HepG2 (cell line): ENCODE measurements around the gene CCDC87. TPM values are rescaled to one million over a fixed set of nuclear protein-coding genes. Genes with fewer than 3 reads are reported as not detected.

Source experiments
- ARNT2 ChIP-seq: sonication (generic); formaldehyde crosslinking; IDR thresholded peaks from 2 replicates; pipeline ENCODE4 v1.8.0; 2022; ENCODE audit warnings: mild to moderate bottlenecking, low read depth, missing genetic modification reagents, moderate library complexity
- CBX5 ChIP-seq: sonication (generic); formaldehyde crosslinking; IDR thresholded peaks from 2 replicates; pipeline ENCODE4 v1.4.0; 2020; ENCODE audit warnings: missing genetic modification reagents, borderline replicate concordance
- GATAD2A ChIP-seq: IDR thresholded peaks from 2 replicates; pipeline ENCODE4 v1.6.1; 2016
- MED8 ChIP-seq: sonication (generic); formaldehyde crosslinking; IDR thresholded peaks from 2 replicates; pipeline ENCODE4 v1.8.1; 2023; ENCODE audit warnings: mild to moderate bottlenecking, missing genetic modification reagents; ENCODE audit not compliant: insufficient replicate concordance
- MTF1 ChIP-seq: sonication (generic); formaldehyde crosslinking; IDR thresholded peaks from 2 replicates; pipeline ENCODE4 v1.5.0; 2020; ENCODE audit warnings: missing genetic modification reagents
- NFIB ChIP-seq: sonication (generic); formaldehyde crosslinking; IDR thresholded peaks from 2 replicates; pipeline ENCODE4 v1.9.0; 2021; ENCODE audit warnings: missing genetic modification reagents, mild to moderate bottlenecking, borderline replicate concordance
- PPARG ChIP-seq: conservative IDR thresholded peaks from 2 replicates; pipeline ENCODE4 v1.6.1; 2016; ENCODE audit warnings: missing biosample characterization, missing genetic modification reagents
- TARDBP ChIP-seq: sonication (generic); formaldehyde crosslinking; IDR thresholded peaks from 2 replicates; pipeline ENCODE4 v1.8.0; 2022; ENCODE audit warnings: mild to moderate bottlenecking, missing genetic modification reagents
- TEAD2 ChIP-seq: sonication (generic); formaldehyde crosslinking; IDR thresholded peaks from 2 replicates; pipeline ENCODE4 v1.9.0; 2021; ENCODE audit warnings: missing genetic modification reagents
- YY1 ChIP-seq: IDR thresholded peaks from 2 replicates; pipeline ENCODE4 v1.6.1; 2011; ENCODE audit warnings: low read length, low read depth, moderate library complexity, mild to moderate bottlenecking; ENCODE audit not compliant: insufficient read depth, insufficient replicate concordance
- ZBTB21 ChIP-seq: sonication (generic); formaldehyde crosslinking; IDR thresholded peaks from 2 replicates; pipeline ENCODE4 v1.4.0; 2020; ENCODE audit warnings: missing genetic modification reagents
- ZNF12 ChIP-seq: sonication (generic); formaldehyde crosslinking; IDR thresholded peaks from 2 replicates; pipeline ENCODE4 v1.5.0; 2020; ENCODE audit warnings: missing genetic modification reagents
- ZNF225 ChIP-seq: sonication (generic); formaldehyde crosslinking; IDR thresholded peaks from 2 replicates; pipeline ENCODE4 v1.4.0; 2020; ENCODE audit warnings: mild to moderate bottlenecking, missing genetic modification reagents
- ZNF263 ChIP-seq: sonication (generic); formaldehyde crosslinking; IDR thresholded peaks from 2 replicates; pipeline ENCODE4 v1.4.0; 2020; ENCODE audit warnings: missing genetic modification reagents
- ZNF33B ChIP-seq: sonication (generic); formaldehyde crosslinking; IDR thresholded peaks from 2 replicates; pipeline ENCODE4 v1.5.1; 2020; ENCODE audit warnings: mild to moderate bottlenecking, missing genetic modification reagents
- ZNF441 ChIP-seq: sonication (generic); formaldehyde crosslinking; IDR thresholded peaks from 2 replicates; pipeline ENCODE4 v1.7.0; 2021; ENCODE audit warnings: missing genetic modification reagents, borderline replicate concordance
- ZNF564 ChIP-seq: sonication (generic); formaldehyde crosslinking; IDR thresholded peaks from 2 replicates; pipeline ENCODE4 v1.8.1; 2023; ENCODE audit warnings: mild to moderate bottlenecking, missing genetic modification reagents
- ZNF614 ChIP-seq: IDR thresholded peaks from 2 replicates; pipeline ENCODE4 v1.6.1; 2018; ENCODE audit warnings: missing biosample characterization, missing genetic modification reagents, inconsistent platforms, borderline replicate concordance
- ZSCAN22 ChIP-seq: sonication (generic); formaldehyde crosslinking; IDR thresholded peaks from 2 replicates; pipeline ENCODE4 v1.4.0; 2020; ENCODE audit warnings: mild to moderate bottlenecking, missing genetic modification reagents
- polyA plus RNA-seq, 8 experiments: library from polyadenylated mRNA; depleted of rRNA in 3 of 8; stranded (reverse) in 7 of 8; unstranded in 1 of 8; fragments of >200 nt; fragmentation: Illumina TruSeq in 4 of 8; extraction: Trizol in 4 of 8; gene quantifications; 2 replicates each; pipeline versions ENCODE4 v1.2.1 to v1.2.3, GENCODE V29; 2011 to 2016; ENCODE audit warnings: low read depth in 4 of 8, missing spikeins in 1 of 8, mixed read lengths in 1 of 8; ENCODE audit not compliant: insufficient read depth in 1 of 8
- total RNA-seq, 5 experiments: library from RNA; depleted of rRNA; stranded (reverse); fragments of >200 nt; fragmentation: Illumina TruSeq; extraction: Trizol; gene quantifications; 2 replicates each; pipeline ENCODE4 v1.2.3, GENCODE V29; 2016; ENCODE audit warnings: low read depth in 1 of 5
- TF ChIP-seq, protein P1 (sequence below): sonication (generic); formaldehyde crosslinking; IDR thresholded peaks from 2 replicates; pipeline ENCODE4 v1.5.0; 2020; ENCODE audit warnings: mild to moderate bottlenecking, missing genetic modification reagents
- TF ChIP-seq, protein P2 (sequence below), 2 experiments: fragments of 450-650 bp in 1 of 2; sonication (generic) in 1 of 2; formaldehyde crosslinking; IDR thresholded peaks; 2 replicates each; pipeline versions ENCODE4 v1.5.0 to v1.8.0; 2020 to 2022; ENCODE audit warnings: mild to moderate bottlenecking in 1 of 2, missing genetic modification reagents in 1 of 2
- TF ChIP-seq, protein P3 (sequence below): sonication (generic); formaldehyde crosslinking; IDR thresholded peaks from 2 replicates; pipeline ENCODE4 v1.4.0; 2020; ENCODE audit warnings: missing genetic modification reagents
- TF ChIP-seq, protein P4 (sequence below): IDR thresholded peaks from 2 replicates; pipeline ENCODE4 v1.6.1; 2016; ENCODE audit warnings: missing genetic modification reagents, missing compliant biosample characterization
- TF ChIP-seq, protein P5 (sequence below): sonication (generic); formaldehyde crosslinking; IDR thresholded peaks from 2 replicates; pipeline ENCODE4 v1.4.0; 2020; ENCODE audit warnings: mild to moderate bottlenecking, missing genetic modification reagents

Gene CCDC87
- total and polyA plus RNA-seq, 2 of the 13 experiments (the other 11 are each of a cell fraction or from before 2014, with no cell fraction given) = 0.05 to 0.42 TPM

DNA sequence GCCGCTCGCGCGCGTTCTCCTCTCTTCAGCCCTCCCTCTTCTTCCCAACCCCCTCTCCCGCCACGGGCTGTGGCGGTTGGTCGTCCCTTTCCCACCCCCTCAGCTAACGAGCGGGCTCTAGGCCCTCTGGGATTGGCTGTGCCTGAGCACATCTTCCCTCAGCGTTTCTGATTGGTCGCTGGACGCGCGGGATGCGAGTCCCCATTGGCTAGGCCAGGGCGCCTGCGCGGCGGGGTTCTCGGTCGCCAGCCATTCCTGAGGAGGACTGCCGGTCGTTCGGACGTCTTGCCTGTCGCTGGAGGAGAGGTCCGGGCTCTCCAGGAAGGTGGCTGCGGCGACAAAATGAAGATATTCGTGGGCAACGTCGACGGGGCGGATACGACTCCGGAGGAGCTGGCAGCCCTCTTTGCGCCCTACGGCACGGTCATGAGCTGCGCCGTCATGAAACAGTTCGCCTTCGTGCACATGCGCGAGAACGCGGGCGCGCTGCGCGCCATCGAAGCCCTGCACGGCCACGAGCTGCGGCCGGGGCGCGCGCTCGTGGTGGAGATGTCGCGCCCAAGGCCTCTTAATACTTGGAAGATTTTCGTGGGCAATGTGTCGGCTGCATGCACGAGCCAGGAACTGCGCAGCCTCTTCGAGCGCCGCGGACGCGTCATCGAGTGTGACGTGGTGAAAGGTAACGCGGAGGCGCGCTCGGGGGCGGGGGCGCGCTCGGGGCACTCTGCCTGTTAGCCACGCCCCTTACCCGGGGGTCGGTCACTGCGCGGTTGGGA is 23.7 kb upstream of the CCDC87 start, which contains the start of gene RBM14 (continued):
- TF ChIP-seq MED8 = peak; percentile 13
- TF ChIP-seq, protein P1, sequence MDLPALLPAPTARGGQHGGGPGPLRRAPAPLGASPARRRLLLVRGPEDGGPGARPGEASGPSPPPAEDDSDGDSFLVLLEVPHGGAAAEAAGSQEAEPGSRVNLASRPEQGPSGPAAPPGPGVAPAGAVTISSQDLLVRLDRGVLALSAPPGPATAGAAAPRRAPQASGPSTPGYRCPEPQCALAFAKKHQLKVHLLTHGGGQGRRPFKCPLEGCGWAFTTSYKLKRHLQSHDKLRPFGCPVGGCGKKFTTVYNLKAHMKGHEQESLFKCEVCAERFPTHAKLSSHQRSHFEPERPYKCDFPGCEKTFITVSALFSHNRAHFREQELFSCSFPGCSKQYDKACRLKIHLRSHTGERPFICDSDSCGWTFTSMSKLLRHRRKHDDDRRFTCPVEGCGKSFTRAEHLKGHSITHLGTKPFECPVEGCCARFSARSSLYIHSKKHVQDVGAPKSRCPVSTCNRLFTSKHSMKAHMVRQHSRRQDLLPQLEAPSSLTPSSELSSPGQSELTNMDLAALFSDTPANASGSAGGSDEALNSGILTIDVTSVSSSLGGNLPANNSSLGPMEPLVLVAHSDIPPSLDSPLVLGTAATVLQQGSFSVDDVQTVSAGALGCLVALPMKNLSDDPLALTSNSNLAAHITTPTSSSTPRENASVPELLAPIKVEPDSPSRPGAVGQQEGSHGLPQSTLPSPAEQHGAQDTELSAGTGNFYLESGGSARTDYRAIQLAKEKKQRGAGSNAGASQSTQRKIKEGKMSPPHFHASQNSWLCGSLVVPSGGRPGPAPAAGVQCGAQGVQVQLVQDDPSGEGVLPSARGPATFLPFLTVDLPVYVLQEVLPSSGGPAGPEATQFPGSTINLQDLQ (CRISPR knock-in tag) = peak; percentile 77
- 0 out of 2 replicates have a peak, but pooled peaks have one; percentile 32 for TF ChIP-seq ZSCAN22 (CRISPR knock-in tag)
- TF ChIP-seq TEAD2 (CRISPR knock-in tag) = peak; percentile 82
- no peak; the same call in 1 of the 2 replicates for TF ChIP-seq ZNF225 (CRISPR knock-in tag)
- TF ChIP-seq, protein P2, sequence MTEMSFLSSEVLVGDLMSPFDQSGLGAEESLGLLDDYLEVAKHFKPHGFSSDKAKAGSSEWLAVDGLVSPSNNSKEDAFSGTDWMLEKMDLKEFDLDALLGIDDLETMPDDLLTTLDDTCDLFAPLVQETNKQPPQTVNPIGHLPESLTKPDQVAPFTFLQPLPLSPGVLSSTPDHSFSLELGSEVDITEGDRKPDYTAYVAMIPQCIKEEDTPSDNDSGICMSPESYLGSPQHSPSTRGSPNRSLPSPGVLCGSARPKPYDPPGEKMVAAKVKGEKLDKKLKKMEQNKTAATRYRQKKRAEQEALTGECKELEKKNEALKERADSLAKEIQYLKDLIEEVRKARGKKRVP (CRISPR knock-in tag; IDR thresholded peaks at IDR 0.05) = peak in 1 of 2 experiments; percentile 55; a peak in 1 of 4 replicates
- TF ChIP-seq MTF1 (CRISPR knock-in tag) = no peak; the same call in none of the 2 replicates
- no peak for TF ChIP-seq NFIB (CRISPR knock-in tag)
- TF ChIP-seq ZNF564 (CRISPR knock-in tag) = 0 out of 2 replicates have a peak, but pooled peaks have one; percentile 77
- TF ChIP-seq PPARG (CRISPR knock-in tag) = no peak
- TF ChIP-seq ARNT2 = peak; percentile 60
- peak; percentile 24 for TF ChIP-seq CBX5
- no peak; the same call in none of the 2 replicates for TF ChIP-seq ZNF12
- TF ChIP-seq, protein P3, sequence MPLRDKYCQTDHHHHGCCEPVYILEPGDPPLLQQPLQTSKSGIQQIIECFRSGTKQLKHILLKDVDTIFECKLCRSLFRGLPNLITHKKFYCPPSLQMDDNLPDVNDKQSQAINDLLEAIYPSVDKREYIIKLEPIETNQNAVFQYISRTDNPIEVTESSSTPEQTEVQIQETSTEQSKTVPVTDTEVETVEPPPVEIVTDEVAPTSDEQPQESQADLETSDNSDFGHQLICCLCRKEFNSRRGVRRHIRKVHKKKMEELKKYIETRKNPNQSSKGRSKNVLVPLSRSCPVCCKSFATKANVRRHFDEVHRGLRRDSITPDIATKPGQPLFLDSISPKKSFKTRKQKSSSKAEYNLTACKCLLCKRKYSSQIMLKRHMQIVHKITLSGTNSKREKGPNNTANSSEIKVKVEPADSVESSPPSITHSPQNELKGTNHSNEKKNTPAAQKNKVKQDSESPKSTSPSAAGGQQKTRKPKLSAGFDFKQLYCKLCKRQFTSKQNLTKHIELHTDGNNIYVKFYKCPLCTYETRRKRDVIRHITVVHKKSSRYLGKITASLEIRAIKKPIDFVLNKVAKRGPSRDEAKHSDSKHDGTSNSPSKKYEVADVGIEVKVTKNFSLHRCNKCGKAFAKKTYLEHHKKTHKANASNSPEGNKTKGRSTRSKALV (CRISPR knock-in tag) = peak; percentile 56; the same call in 1 of the 2 replicates
- TF ChIP-seq ZNF614 = no peak
- peak; percentile 64; the same call in 1 of the 2 replicates for TF ChIP-seq ZBTB21 (CRISPR knock-in tag)
- TF ChIP-seq ZNF441 (CRISPR knock-in tag) = peak; percentile 66
- TF ChIP-seq ZNF263 (CRISPR knock-in tag) = peak; percentile 51; the same call in 1 of the 2 replicates
- TF ChIP-seq ZNF33B (CRISPR knock-in tag) = peak; percentile 38; the same call in 1 of the 2 replicates
- TF ChIP-seq, protein P4, sequence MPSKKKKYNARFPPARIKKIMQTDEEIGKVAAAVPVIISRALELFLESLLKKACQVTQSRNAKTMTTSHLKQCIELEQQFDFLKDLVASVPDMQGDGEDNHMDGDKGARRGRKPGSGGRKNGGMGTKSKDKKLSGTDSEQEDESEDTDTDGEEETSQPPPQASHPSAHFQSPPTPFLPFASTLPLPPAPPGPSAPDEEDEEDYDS = peak; percentile 91
- TF ChIP-seq YY1 = peak; percentile 87
- peak; percentile 81; the same call in 1 of the 2 replicates for TF ChIP-seq TARDBP
- TF ChIP-seq, protein P5, sequence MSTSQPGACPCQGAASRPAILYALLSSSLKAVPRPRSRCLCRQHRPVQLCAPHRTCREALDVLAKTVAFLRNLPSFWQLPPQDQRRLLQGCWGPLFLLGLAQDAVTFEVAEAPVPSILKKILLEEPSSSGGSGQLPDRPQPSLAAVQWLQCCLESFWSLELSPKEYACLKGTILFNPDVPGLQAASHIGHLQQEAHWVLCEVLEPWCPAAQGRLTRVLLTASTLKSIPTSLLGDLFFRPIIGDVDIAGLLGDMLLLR (CRISPR knock-in tag) = no peak
- TF ChIP-seq GATAD2A (CRISPR knock-in tag) = peak; percentile 10; the same call in 1 of the 2 replicates
